Measurements from ENCODE around the gene DIABLO. TPM values are rescaled to one million over a fixed set of nuclear protein-coding genes. Genes with fewer than 3 reads are reported as not detected.
"Not testable (repeated sequence)": the region's sequence is repeated elsewhere in the genome, so short reads cannot be mapped to it uniquely, and the experiment has no call there.

Gene DIABLO
- total RNA-seq, 1 donor from 2014 or later = 55.3 TPM

DNA sequence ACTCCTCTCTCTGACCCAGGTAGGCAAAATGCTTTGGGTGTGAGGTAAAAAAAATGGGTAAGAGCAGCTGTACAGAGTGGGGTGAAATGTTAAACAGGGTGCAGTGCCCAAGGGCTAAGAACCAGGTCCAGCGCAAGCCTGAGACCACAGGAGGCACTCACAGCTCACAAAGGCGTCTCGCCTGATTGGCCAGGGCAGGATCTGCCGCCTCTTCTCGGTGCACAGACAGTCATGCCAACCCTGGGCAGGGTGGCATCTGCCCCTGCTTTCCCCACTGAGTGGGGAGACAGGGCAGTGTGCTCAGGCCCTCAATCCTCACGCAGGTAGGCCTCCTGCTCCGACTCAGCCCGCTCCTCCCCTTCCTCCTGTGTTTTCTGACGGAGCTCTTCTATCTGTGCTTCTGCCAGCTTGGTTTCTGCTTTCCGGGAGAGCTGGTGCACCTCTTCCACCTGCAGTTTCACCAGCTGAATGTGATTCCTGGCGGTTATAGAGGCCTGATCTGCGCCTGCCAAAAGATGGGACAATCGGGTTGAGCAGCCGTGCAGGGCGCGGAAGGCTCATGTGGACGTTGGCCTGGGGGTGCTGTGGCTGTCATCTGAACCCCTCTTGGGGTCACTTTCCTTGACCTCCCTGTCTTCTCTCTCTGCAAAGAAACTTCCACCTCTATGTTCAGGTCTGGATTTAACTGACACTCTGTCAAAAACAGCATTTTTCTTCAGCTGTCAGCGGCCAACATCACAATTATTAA is 17.6 kb downstream of the DIABLO start:
- DNase-seq = no peak

DNA sequence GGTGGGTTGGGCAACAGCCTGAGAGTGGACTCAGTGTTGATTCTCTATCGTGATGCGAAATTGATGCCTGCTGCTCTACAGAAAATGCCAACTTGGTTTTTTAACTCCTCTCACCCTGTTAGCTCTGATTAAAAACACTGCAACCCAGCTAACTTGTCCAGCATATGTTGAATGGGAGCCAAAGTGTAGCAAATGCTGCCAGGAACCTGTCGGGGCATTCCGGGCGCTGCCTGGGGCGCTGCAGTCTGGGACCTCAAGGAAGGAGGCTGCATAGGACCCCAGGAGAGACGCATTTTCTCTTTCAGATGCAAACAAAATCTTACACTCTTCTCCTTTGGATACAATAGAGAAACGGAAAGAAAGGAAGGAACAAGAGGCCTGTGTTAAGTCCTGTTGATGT is 18.5 kb downstream of the DIABLO start:
- DNase-seq = no peak

DNA sequence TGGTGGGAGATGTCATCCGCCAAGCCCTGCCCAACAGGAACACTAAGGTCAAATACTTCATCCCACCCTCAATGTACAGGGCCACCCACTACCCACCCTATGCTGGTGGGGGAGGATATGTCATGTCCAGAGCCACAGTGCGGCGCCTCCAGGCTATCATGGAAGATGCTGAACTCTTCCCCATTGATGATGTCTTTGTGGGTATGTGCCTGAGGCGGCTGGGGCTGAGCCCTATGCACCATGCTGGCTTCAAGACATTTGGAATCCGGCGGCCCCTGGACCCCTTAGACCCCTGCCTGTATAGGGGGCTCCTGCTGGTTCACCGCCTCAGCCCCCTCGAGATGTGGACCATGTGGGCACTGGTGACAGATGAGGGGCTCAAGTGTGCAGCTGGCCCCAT is 18.9 kb downstream of the DIABLO start:
- DNase-seq = no peak

DNA sequence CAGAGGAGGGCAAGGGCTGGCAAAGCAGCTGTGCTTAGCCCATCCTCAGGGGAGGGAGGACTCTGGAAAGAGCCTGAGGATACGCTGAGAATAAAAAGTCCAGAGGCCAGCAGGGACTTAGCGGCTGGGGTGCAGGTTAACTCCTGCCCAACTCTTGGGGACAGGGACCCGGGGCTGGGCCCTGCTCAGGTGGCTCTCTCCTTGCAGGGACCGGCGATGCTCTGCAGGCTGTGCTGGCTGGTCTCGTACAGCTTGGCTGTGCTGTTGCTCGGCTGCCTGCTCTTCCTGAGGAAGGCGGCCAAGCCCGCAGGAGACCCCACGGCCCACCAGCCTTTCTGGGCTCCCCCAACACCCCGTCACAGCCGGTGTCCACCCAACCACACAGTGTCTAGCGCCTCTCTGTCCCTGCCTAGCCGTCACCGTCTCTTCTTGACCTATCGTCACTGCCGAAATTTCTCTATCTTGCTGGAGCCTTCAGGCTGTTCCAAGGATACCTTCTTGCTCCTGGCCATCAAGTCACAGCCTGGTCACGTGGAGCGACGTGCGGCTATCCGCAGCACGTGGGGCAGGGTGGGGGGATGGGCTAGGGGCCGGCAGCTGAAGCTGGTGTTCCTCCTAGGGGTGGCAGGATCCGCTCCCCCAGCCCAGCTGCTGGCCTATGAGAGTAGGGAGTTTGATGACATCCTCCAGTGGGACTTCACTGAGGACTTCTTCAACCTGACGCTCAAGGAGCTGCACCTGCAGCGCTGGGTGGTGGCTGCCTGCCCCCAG is 19.6 kb downstream of the DIABLO start:
- no peak for DNase-seq

DNA sequence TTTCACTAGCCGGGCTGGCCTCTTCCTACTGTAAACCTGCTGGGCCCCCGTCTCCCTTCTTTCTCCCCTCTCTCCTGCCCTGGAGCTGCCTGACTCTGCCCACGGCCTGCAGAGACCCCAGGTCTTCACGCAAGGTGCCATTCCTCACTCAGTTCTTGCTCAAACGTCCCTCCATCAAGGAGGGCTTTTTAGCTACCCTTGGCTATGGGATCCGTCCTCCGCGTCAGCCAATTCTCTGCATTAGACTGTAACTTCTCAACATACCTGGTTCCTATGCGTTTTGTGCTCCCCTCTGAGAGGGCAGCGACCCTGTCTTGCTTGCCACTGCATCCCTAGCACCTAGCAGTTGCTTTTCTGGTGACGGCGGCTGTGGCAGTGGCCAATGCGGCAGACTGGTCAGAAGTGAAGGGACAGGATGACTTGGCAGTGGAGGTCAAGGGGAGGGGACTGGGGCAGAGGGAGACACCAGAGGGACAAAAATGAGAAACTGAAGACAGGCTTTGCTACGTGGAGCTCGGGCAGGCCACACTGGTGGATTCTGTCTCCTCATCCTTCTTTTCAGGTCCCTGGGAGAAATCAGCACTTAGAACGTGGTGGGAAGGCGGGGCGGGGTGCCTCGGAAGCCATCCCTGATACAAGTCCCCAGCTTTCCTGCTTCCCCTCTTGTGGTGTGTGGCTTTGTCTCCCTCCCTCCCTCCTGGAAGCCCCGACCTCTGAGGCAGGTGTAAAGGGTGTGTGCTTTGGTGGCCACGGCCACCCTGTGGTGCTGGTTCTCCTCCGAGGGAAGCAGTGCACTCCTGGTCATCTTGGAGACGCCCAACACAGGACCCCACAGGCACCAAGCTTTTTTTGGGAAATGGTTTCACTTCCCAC is 20.6 kb downstream of the DIABLO start:
- DNase-seq = no peak

DNA sequence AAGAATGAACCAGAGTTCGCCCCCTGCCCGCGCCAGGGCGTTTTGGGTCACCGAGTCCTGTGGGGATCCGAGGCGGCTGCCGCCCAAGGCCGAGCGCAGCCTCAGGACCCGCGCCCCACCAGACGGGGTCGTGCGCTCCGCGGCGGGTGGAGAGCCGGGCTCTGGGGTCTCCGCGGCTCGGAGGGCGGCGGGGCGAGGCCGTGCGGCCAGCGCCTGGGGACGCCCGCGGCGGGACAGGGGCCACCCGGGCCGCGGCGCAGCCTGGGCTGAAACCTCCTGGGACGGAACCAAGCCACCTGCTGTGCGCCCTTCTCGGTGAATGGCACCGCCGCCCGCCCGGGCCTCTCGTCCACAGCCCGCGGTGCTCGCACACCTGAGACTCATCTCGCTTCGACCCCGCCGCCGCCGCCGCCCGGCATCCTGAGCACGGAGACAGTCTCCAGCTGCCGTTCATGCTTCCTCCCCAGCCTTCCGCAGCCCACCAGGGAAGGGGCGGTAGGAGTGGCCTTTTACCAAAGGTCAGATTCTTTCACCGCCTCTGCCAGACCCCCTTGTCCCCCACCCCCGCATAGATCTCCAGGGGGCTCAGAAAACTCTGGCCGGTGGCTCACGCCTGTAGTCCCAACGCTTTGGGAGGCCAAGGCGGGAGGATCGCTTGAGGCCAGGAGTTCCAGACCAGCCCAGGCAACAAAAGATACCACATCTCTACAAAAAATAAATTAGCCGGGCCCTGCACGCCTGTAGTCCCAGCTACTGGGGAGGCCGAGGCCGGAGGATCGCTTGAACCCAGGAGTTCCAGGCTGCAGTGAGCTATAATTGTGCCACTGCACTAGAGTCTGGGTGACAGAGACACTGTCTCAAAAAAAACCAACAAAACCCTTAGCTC is 21.4 kb downstream of the DIABLO start:
- no peak for DNase-seq

DNA sequence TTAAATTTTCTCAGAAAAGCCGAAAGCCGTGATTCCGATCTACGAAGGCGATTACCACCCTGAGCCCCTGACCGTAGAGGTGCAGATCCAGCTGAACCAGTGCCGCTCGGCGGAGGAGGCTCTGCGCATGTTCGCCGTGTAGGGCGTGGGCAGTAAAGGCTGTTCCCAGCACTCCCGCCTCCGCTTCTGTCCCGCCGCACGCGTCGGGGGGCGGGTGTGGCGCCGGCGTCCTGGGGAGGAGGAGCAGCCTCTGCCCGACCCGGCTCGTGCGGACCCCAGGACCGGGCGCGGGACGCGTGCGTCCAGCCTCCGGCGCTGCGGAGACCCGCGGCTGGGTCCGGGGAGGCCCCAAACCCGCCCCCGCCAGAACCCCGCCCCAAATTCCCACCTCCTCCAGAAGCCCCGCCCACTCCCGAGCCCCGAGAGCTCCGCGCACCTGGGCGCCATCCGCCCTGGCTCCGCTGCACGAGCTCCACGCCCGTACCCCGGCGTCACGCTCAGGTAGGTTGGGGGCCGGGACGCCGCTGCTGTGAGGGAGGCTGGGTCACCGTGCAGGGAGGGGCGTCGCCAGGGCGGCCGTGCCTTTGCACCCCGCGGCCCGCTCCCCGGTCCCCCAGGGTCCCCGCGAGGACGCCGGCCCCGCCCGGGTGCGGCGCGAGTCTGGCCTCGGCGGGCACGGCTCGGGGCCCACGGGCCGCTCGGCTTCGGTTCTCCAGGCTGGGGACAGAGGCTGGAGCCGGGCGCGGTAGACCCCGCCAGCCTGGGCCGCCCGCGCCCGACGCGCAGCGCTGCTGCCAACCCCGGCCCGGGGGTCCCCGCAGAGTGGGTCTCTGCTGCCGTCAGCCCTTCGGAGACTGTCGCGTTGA is 22.3 kb downstream of the DIABLO start, which contains the start of gene B3GNT4:
Gene B3GNT4 (plus strand): TSS at position 409 of the 866 bp plus-strand sequence. CDS start 910 bp downstream, outside the sequence.
- peak; percentile 73 for DNase-seq

DNA sequence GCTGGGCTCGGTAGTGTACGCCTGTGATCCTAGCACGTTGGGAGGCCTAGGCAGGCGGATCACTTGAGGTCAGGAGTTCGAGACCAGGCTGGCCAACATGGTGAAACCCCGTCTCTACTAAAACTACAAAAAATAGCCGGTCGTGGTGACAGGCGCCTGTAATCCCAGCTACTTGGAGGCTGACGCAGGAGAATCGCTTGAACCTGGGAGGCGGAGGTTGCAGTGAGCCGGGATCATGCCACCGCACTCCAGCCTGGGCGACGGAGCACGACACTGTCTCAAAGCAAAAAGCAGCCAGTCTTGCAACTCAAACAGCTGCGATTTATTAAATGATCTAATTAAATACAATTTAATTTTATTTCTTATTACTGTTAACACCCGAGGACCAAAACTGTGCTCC is 23.0 kb downstream of the DIABLO start:
- not testable (repeated sequence) for DNase-seq

DNA sequence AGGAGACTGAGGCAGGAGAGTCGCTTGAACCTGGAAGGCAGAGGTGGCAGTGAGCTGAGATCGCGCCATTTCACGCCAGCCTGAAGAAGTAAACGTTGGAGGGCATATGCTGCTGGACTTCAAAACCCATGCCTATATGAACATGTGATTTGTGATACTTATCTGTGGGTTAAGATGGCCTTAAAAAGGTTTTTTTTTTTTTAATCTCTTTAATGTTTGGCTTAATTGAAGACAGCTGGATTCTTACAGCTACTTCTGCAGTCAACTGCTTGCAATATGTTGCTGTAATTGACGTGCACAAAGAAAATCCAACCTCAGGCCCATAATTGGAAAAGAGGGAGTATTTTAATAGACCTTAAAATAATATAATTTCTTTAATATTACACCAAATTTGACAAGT is 23.8 kb downstream of the DIABLO start:
- DNase-seq = no peak

DNA sequence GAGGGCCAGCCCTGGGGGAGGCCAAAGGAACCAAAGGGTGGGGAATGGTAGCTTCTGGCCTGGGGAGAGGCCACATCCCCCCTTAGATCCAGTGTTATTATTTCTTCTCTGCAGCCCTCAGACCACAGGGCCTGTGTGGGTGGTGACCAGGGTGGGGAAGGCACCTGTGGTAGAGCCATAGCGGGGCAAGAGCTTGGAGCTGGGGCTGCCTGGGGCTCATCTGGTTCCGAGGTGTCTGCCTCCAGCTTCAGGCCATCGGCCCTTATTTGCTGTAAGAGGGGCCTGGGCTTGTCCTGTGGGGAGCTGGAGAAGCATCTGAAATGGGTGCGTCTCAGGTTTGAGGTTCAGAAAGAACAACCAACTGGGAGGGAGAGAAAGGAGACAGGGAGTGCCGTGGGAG is 24.5 kb downstream of the DIABLO start:
- no peak for DNase-seq

DNA sequence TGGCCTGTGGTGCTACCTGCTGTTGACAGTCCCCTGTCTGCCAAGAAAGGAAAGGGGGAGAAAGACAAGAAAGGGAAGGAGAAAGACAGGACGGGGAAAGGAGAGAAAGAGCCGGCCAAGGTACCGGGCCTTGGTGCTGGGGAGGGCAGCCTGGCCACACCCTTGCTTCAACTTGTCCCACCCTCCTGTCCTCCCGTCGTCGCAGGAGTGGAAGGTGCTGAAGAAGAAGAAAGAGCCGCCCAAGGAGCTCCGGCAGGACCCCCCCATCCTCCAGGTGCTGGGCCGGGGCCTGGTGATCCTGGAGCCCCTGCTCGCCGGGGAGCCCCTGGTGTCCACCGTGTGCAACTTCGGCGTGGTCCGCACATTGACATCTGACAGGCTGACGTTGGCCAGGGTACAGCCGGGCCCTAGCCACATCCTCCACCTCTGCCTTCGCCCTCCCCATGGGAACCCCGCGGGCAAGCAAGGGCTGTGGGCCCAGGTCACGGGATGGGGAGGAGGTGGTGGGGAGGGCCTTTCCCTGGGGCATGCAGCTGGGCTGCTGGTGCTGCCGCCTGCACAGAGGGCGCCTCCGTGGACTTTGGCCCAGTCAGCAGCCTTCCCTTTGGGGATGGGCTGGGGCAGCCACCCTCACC is 25.2 kb downstream of the DIABLO start:
- DNase-seq = no peak

DNA sequence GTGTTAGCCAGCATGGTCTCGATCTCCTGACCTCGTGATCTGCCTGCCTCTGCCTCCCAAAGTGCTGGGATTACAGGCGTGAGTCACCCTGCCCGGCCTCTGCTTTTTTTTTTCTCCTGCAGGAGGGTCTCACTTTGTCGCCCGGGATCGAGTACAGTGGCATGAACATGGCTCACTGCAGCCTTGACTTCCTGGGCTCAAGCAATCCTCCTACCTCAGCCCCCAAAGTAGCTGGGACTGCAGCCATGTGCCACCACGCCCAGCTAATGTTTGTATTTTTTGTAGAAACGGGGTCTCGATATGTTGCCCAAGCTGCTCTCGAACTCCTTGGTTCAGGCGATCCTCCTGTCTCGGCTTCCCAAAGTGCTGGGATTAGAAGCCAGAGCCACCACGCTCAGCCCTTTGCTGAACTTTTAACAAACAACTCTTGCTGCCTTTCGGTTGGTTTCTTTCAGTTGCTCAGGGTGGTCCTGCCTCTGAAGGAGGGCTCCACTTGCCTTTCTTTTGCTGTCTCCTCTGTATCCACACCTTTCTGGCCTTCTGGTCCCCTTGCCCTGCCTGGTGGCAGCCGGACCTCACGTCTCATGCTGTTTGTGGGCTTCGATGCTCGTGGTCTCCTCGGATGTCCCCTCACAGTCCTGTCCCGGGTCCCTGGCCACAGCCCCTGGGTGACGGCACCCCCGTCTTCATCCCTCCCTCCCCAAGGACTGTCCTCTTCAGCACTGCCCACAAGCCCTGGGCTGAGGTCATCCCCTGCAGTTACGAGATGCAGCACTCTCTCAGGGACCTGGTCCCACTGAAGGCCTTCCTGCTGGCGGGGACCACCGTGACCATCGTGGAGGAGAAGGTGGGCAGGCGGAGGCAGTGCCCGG is 26.1 kb downstream of the DIABLO start:
- DNase-seq = no peak

DNA sequence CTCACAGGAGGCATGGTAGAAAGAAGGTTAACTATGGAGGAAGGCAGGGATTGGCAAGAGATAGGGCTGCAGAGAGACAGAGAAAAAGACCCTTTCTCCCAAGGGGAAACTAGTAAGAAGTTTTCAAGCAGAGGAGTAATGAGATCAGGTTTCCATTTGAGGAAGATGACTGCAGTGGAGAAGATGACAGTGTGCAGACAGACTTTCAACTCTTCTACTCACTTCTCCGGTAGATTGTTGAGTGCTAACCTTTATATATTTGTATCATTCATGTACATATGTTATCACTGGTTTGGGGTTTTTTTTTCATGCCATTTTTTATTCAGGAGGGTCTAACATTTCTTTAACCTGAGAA is 28.3 kb downstream of the DIABLO start:
- no peak for DNase-seq

DNA sequence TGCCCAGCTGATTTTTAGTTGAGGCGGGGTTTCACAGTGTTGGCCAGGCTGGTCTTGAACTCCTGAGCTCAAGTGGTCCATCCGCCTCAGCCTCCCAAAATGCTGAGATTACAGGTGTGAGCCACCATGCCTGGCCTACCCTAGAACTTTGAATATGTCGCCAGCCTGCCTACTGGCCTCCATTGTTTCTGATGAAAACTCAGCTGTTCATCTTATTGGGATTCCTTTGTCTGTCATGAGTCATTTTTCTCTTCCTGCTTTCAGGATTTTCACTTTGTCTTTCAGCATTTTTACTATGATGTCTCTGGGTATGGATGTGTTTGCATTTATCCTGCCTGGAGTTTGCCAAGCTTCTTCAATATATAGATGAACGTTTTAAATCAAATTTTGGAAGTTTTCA is 30.4 kb downstream of the DIABLO start:
- no peak for DNase-seq

DNA sequence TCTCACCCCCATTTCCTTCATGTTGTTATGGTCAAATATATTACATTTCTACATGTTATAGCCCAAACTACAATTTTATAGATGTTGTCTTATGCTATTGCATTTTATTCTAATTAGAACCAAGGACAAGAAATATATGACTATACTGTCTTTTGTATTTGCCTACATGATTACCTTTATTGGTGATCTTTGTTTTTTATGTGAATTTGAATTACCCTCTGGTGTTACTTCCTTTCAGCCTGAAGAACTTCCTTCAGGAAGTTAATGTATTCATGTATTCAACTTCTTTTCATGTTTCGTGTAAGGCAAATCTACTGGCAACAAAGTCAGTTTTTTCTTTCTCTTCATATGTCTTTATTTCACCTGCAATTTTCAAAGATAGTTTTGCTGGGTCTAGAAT is 31.0 kb downstream of the DIABLO start:
- no peak for DNase-seq

DNA sequence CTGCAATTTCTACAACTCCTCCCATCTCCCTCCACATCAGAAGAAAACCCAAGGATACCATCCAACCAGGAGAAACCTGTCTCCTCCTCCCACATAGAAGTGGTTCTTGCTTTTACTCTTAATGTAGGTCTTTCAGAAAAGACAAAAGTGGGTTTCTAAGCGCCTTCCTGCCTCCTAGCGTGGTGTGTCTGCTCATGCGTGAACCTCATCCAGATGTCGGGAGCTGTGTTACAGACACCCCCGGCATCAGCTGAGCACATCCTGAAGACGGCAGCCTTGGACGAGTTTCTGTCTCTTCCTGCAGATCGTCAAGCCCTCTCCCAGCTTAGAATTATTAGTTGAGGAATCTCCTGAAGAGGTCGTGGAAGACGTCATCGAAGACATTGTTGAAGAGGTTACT is 33.4 kb downstream of the DIABLO start:
- DNase-seq = no peak

DNA sequence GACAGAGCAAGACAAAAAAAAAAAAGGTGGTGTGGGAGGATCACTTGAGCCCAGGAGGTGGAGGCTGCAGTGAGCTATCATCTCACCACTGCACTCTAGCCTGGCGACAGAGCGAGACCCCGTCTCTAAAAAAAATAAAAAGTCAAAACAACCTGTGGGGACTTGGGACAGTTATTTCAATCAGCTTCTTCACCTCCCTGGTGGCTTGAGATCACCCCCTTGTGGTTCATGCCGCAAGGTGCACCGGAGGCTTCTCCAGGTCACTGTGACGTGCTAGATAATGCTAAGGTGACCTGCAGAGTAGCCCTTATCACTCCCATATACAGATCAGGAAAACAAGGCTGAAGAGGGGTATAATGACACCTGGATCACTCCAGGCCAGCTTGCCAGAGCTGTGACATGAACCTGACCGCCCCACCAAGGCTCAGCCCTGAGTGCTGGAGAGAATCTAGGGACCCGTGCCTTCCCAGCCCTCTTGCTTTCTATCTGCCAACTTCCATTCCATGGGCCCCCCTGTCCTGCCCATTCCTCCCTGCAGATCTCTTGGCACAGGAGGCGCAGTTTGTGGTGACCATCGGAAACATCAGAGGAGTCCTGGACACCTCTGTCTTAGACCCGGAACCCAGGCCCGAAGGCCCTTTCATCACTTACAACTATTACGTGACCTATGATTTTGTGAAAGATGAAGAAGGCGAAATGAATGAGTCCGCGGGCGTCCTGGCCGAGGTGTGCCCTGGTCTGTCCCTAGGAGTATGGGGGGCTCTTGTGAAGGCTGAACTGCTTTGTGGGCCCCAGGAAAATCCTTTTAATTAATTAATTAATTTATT is 34.8 kb downstream of the DIABLO start:
- DNase-seq = peak; percentile 52

Data from tongue (tissue), 2 donors.